SK-N-SH (cell line): ENCODE results near the gene CYP4F22. TPM values are rescaled to one million over a fixed set of nuclear protein-coding genes. Genes with fewer than 3 reads are reported as not detected.

Experiments
- CTCF ChIA-PET: fragments of 300-600, 350-600 bp; formaldehyde crosslinking; extraction: SDS; loops from one replicate; lab custom pipeline; 2021; lab: Yijun Ruan, JAX
- POLR2A ChIA-PET: fragments of 350-600 bp; sonication (Branson Sonifier 250); formaldehyde crosslinking; extraction: SDS; loops from one replicate; lab custom pipeline; 2020; ENCODE audit warnings: antibody characterized with exemption, inconsistent platforms; lab: Yijun Ruan, JAX
- DNase-seq: peaks from one replicate; pipeline ENCODE4 v3.0.0; 2012
- H2AFZ ChIP-seq: fragments of 200-600 bp; sonication (generic); 2 replicates; pipeline ENCODE4 v1.8.1; 2016; ENCODE audit warnings: antibody characterized with exemption, mild to moderate bottlenecking, low read depth
- H3F3A ChIP-seq: fragments of 200-600 bp; sonication (generic); replicated peaks from 2 replicates; pipeline ENCODE3; 2016; ENCODE audit warnings: antibody characterized with exemption, mild to moderate bottlenecking; ENCODE audit not compliant: insufficient read depth
- H3K27ac ChIP-seq, 2 experiments: fragments of 200-500 bp in 1 of 2; fragments of 200-600 bp in 1 of 2; sonication (Bioruptor generic) in 1 of 2; sonication (generic), shearing (Covaris generic) in 1 of 2; 2 replicates each; pipeline versions ENCODE4 v1.5.1 to v1.6.1; 2014 to 2016; ENCODE audit warnings: low read depth in 2 of 2, inconsistent platforms in 1 of 2, low read length in 1 of 2, mild to moderate bottlenecking in 1 of 2, mixed read lengths in 1 of 2
- H3K27me3 ChIP-seq: fragments of 200-600 bp; sonication (generic), shearing (Covaris generic); 2 replicates; pipeline ENCODE4 v1.6.1; 2016; ENCODE audit warnings: mixed run types; ENCODE audit not compliant: insufficient read depth
- H3K36me3 ChIP-seq, 2 experiments: fragments of 200-500 bp in 1 of 2; fragments of 200-600 bp in 1 of 2; sonication (Bioruptor generic) in 1 of 2; sonication (generic) in 1 of 2; replicated peaks in 1 of 2; 2 replicates each; pipeline versions ENCODE3 to v1.5.1; 2014 to 2016; ENCODE audit warnings: low read length in 1 of 2, mild to moderate bottlenecking in 1 of 2; ENCODE audit not compliant: insufficient read depth in 2 of 2, control insufficient read depth in 1 of 2
- H3K4me1 ChIP-seq, 2 experiments: fragments of 200-500 bp in 1 of 2; fragments of 200-600 bp in 1 of 2; sonication (Bioruptor generic) in 1 of 2; sonication (generic), shearing (Covaris generic) in 1 of 2; 2 replicates each; pipeline versions ENCODE4 v1.5.1 to v1.6.1; 2014 to 2016; ENCODE audit warnings: low read depth in 1 of 2, low read length in 1 of 2, mixed run types in 1 of 2; ENCODE audit not compliant: insufficient read depth in 2 of 2, control insufficient read depth in 1 of 2
- H3K4me2 ChIP-seq: fragments of 200-600 bp; sonication (generic), shearing (Covaris generic); 2 replicates; pipeline ENCODE4 v1.6.1; 2017; ENCODE audit warnings: mixed run types
- H3K4me3 ChIP-seq, 2 experiments: fragments of 200-500 bp in 1 of 2; fragments of 200-600 bp in 1 of 2; sonication (Bioruptor generic) in 1 of 2; sonication (generic), shearing (Covaris generic) in 1 of 2; 2 replicates each; pipeline versions ENCODE4 v1.5.1 to v1.8.1; 2014 to 2016; ENCODE audit warnings: low read depth in 2 of 2, inconsistent platforms in 1 of 2, low read length in 1 of 2, mild to moderate bottlenecking in 1 of 2, mixed read lengths in 1 of 2, moderate library complexity in 1 of 2
- H3K79me2 ChIP-seq: fragments of 200-600 bp; sonication (generic); 2 replicates; pipeline ENCODE4 v1.8.1; 2017; ENCODE audit warnings: mild to moderate bottlenecking; ENCODE audit not compliant: insufficient read depth
- H3K9ac ChIP-seq: fragments of 200-600 bp; sonication (generic); 2 replicates; pipeline ENCODE4 v1.6.1; 2017; ENCODE audit warnings: mixed run types
- H3K9me2 ChIP-seq: fragments of 200-600 bp; sonication (generic); 2 replicates; pipeline ENCODE4 v1.6.1; 2017; ENCODE audit warnings: mixed run types
- H3K9me3 ChIP-seq: fragments of 200-600 bp; sonication (generic); 2 replicates; pipeline ENCODE4 v1.6.1; 2017; ENCODE audit warnings: mixed run types, mild to moderate bottlenecking, moderate library complexity
- H4K20me1 ChIP-seq: fragments of 200-600 bp; sonication (generic); 2 replicates; pipeline ENCODE4 v1.6.1; 2017; ENCODE audit warnings: mild to moderate bottlenecking, mixed run types; ENCODE audit not compliant: insufficient read depth
- CHD2 ChIP-seq: fragments of 150-350 bp; IDR thresholded peaks from 2 replicates; pipeline ENCODE4 v1.6.1; 2018; ENCODE audit warnings: low read length; ENCODE audit not compliant: partially characterized antibody
- ELF1 ChIP-seq: IDR thresholded peaks from 2 replicates; pipeline ENCODE4 v1.4.0; 2012
- EP300 ChIP-seq, 2 experiments: IDR thresholded peaks; 2 replicates each; pipeline versions ENCODE4 v1.4.0 to v1.6.1; 2012; ENCODE audit warnings: borderline replicate concordance in 1 of 2, low read depth in 1 of 2, low read length in 1 of 2
- EZH2phosphoT487 ChIP-seq: fragments of 200-600 bp; sonication (generic); IDR thresholded peaks from 2 replicates; pipeline ENCODE4 v1.6.1; 2017; ENCODE audit warnings: low read depth, mixed run types, mild to moderate bottlenecking, antibody characterized with exemption, moderate library complexity, borderline replicate concordance
- FOSL2 ChIP-seq: IDR thresholded peaks from 2 replicates; pipeline ENCODE4 v1.4.0; 2012; ENCODE audit warnings: low read depth, mild to moderate bottlenecking, moderate library complexity, borderline replicate concordance
- FOXJ3 ChIP-seq: sonication (generic); formaldehyde crosslinking; IDR thresholded peaks from 2 replicates; pipeline ENCODE4 v1.5.1; 2020; ENCODE audit warnings: mild to moderate bottlenecking, missing genetic modification reagents
- GATA2 ChIP-seq: sonication (generic); formaldehyde crosslinking; IDR thresholded peaks from 2 replicates; pipeline ENCODE4 v1.5.0; 2020; ENCODE audit warnings: mild to moderate bottlenecking, missing genetic modification reagents
- JUND ChIP-seq: IDR thresholded peaks from 2 replicates; pipeline ENCODE4 v1.4.0; 2012
- MXI1 ChIP-seq: IDR thresholded peaks from 2 replicates; pipeline ENCODE4 v1.6.1; 2012; ENCODE audit warnings: mild to moderate bottlenecking, low read depth, low read length, improper control_type of control experiment
- NRF1 ChIP-seq: IDR thresholded peaks from 2 replicates; pipeline ENCODE4 v1.6.1; 2012; ENCODE audit warnings: low read depth, mild to moderate bottlenecking, low read length
- POLR2AphosphoS5 ChIP-seq: IDR thresholded peaks from 2 replicates; pipeline ENCODE4 v1.6.1; 2012; ENCODE audit warnings: low read depth, low read length
- RAD21 ChIP-seq: IDR thresholded peaks from 2 replicates; pipeline ENCODE4 v1.6.1; 2012; ENCODE audit warnings: mild to moderate bottlenecking, low read length
- RFX5 ChIP-seq: IDR thresholded peaks from 2 replicates; pipeline ENCODE4 v1.6.1; 2012; ENCODE audit warnings: mild to moderate bottlenecking, improper control_type of control experiment, low read length
- RXRA ChIP-seq: IDR thresholded peaks from 2 replicates; pipeline ENCODE4 v1.4.0; 2012; ENCODE audit warnings: low read depth, mild to moderate bottlenecking, borderline replicate concordance
- TEAD4 ChIP-seq: IDR thresholded peaks from 2 replicates; pipeline ENCODE4 v1.4.0; 2012; ENCODE audit warnings: mild to moderate bottlenecking, borderline replicate concordance; ENCODE audit not compliant: insufficient read depth
- YY1 ChIP-seq: IDR thresholded peaks from 2 replicates; pipeline ENCODE4 v1.4.0; 2012; ENCODE audit warnings: low read depth, mild to moderate bottlenecking
- WGBS: methylation state at CpG from one replicate; pipeline ENCODE4 v1.1.6; 2017; ENCODE audit warnings: low lambda C conversion rate; 5-methylcytosine and 5-hydroxymethylcytosine counted together
- polyA plus RNA-seq, 3 experiments: library from polyadenylated mRNA; depleted of rRNA; stranded (reverse); fragments of >200 nt; gene quantifications; 2 replicates each; pipeline ENCODE4 v1.2.3, GENCODE V29; 2012
- TF ChIP-seq, protein P1 (sequence below): IDR thresholded peaks from 2 replicates; pipeline ENCODE4 v1.6.1; 2012; ENCODE audit warnings: mild to moderate bottlenecking, low read depth, low read length, moderate library complexity
- TF ChIP-seq, protein P2 (sequence below): fragments of 150-350 bp; IDR thresholded peaks from 2 replicates; pipeline ENCODE4 v1.6.1; 2016; ENCODE audit warnings: mild to moderate bottlenecking, low read depth, low read length
- TF ChIP-seq, protein P3 (sequence below): fragments of 200-600 bp; sonication (generic); IDR thresholded peaks from 2 replicates; pipeline ENCODE4 v1.6.1; 2017; ENCODE audit warnings: antibody characterized with exemption, mild to moderate bottlenecking, moderate library complexity
- TF ChIP-seq, protein P4 (sequence below): fragments of 150-350 bp; IDR thresholded peaks from 2 replicates; pipeline ENCODE4 v1.6.1; 2017; ENCODE audit warnings: antibody characterized with exemption, low read length, low read depth, borderline replicate concordance

The CYP4F22 gene
- polyA plus RNA-seq, 1 of the 3 experiments (the other 2 are of a cell fraction): not detected

DNA sequence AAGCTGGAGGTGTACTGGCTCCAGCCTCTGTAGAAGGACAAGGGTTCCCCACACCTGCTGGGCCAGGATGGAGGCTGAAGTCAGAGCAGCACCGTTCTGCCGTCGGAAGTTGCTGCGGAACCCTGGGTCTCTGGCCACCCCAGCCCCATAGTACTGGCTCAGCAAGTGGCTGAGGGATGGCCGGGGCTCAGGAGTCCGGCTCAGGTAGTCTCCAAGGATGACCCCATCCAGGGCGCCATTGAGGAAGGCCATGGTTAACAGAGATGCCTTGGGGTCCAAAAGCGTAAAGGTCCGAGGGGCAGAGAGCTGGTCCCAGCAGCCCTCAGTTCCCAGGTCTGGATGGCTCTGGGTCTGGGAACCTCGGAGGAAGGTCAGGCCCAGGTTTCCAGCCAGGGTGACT is 32.7 kb upstream of the CYP4F22 start:
- Histone ChIP-seq H3K9ac (no peak overlapping the region), H4K20me1 (no peaks in the 10 kb centered on the region), H3K9me3 (no peaks in the 10 kb centered on the region), H3K79me2 (no peaks in the 10 kb centered on the region), H3K9me2 (no peaks in the 10 kb centered on the region), H3K4me1 (no peaks in the 10 kb centered on the region), H3K27me3 (peaks cover 18% of the 10 kb centered on the region), H3F3A (no peaks in the 10 kb centered on the region), H3K36me3 (no peaks in the 10 kb centered on the region), H3K4me2 (no peak overlapping the region), H3K4me3 (no peak overlapping the region), H2AFZ (no peak overlapping the region), H3K27ac (no peak overlapping the region)
- TF ChIP-seq, protein P1, sequence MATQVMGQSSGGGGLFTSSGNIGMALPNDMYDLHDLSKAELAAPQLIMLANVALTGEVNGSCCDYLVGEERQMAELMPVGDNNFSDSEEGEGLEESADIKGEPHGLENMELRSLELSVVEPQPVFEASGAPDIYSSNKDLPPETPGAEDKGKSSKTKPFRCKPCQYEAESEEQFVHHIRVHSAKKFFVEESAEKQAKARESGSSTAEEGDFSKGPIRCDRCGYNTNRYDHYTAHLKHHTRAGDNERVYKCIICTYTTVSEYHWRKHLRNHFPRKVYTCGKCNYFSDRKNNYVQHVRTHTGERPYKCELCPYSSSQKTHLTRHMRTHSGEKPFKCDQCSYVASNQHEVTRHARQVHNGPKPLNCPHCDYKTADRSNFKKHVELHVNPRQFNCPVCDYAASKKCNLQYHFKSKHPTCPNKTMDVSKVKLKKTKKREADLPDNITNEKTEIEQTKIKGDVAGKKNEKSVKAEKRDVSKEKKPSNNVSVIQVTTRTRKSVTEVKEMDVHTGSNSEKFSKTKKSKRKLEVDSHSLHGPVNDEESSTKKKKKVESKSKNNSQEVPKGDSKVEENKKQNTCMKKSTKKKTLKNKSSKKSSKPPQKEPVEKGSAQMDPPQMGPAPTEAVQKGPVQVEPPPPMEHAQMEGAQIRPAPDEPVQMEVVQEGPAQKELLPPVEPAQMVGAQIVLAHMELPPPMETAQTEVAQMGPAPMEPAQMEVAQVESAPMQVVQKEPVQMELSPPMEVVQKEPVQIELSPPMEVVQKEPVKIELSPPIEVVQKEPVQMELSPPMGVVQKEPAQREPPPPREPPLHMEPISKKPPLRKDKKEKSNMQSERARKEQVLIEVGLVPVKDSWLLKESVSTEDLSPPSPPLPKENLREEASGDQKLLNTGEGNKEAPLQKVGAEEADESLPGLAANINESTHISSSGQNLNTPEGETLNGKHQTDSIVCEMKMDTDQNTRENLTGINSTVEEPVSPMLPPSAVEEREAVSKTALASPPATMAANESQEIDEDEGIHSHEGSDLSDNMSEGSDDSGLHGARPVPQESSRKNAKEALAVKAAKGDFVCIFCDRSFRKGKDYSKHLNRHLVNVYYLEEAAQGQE: no peak
- TF ChIP-seq ELF1: no peak
- TF ChIP-seq YY1: no peak
- TF ChIP-seq, protein P2, sequence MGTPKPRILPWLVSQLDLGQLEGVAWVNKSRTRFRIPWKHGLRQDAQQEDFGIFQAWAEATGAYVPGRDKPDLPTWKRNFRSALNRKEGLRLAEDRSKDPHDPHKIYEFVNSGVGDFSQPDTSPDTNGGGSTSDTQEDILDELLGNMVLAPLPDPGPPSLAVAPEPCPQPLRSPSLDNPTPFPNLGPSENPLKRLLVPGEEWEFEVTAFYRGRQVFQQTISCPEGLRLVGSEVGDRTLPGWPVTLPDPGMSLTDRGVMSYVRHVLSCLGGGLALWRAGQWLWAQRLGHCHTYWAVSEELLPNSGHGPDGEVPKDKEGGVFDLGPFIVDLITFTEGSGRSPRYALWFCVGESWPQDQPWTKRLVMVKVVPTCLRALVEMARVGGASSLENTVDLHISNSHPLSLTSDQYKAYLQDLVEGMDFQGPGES: no peak
- no peak for TF ChIP-seq FOXJ3 (CRISPR knock-in tag)
- no peak for TF ChIP-seq FOSL2
- TF ChIP-seq, protein P3, sequence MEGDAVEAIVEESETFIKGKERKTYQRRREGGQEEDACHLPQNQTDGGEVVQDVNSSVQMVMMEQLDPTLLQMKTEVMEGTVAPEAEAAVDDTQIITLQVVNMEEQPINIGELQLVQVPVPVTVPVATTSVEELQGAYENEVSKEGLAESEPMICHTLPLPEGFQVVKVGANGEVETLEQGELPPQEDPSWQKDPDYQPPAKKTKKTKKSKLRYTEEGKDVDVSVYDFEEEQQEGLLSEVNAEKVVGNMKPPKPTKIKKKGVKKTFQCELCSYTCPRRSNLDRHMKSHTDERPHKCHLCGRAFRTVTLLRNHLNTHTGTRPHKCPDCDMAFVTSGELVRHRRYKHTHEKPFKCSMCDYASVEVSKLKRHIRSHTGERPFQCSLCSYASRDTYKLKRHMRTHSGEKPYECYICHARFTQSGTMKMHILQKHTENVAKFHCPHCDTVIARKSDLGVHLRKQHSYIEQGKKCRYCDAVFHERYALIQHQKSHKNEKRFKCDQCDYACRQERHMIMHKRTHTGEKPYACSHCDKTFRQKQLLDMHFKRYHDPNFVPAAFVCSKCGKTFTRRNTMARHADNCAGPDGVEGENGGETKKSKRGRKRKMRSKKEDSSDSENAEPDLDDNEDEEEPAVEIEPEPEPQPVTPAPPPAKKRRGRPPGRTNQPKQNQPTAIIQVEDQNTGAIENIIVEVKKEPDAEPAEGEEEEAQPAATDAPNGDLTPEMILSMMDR: no peak
- TF ChIP-seq, protein P4, sequence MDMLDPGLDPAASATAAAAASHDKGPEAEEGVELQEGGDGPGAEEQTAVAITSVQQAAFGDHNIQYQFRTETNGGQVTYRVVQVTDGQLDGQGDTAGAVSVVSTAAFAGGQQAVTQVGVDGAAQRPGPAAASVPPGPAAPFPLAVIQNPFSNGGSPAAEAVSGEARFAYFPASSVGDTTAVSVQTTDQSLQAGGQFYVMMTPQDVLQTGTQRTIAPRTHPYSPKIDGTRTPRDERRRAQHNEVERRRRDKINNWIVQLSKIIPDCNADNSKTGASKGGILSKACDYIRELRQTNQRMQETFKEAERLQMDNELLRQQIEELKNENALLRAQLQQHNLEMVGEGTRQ: no peak
- WGBS: 8% methylated on average over 3 of the region's 10 CpGs
- no peak for DNase-seq
- ChIA-PET CTCF (no interaction called here), POLR2A (no interaction called here)

DNA sequence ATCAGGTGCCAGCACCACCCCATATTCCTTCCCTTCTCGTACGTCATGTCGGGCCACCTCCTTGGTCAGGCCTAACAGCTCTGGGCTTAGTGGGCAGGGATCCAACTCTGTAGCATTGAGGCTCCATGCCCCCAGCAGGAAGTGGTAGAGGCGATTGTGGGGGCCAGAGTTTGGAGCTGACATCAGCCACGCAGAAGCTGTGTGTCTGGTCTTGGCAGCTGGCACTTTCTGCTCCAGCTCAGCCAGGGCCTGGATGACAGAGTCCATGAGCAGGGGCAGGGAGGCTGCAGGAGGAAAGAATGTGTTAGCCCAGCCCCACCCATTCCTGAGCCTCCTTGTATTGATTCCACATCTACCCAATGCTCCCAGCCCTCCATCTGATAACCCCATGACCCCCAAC is 32.0 kb upstream of the CYP4F22 start:
- Histone ChIP-seq H3K79me2 (no peaks in the 10 kb centered on the region), H3K4me3 (no peak overlapping the region), H2AFZ (no peak overlapping the region), H3K27ac (no peak overlapping the region), H3F3A (no peaks in the 10 kb centered on the region), H3K27me3 (peaks cover 18% of the 10 kb centered on the region), H3K4me2 (no peak overlapping the region), H3K36me3 (no peaks in the 10 kb centered on the region), H3K9me3 (no peaks in the 10 kb centered on the region), H3K4me1 (no peaks in the 10 kb centered on the region), H4K20me1 (no peaks in the 10 kb centered on the region), H3K9me2 (no peaks in the 10 kb centered on the region), H3K9ac (no peak overlapping the region)
- CTCF ChIA-PET: no interaction called here
- WGBS: 12% methylated on average over 5 of the region's 5 CpGs
- POLR2A ChIA-PET: no interaction called here
- DNase-seq: no peak
- TF ChIP-seq RFX5 (no peak), NRF1 (no peak), CHD2 (no peak), YY1 (no peak), POLR2AphosphoS5 (no peak), RAD21 (no peak), MXI1 (no peak), FOSL2 (no peak), RXRA (no peak), TEAD4 (no peak), JUND (no peak), EZH2phosphoT487 (no peak), EP300 (IDR thresholded peaks at IDR 0.05; ENCODE audit: borderline replicate concordance in 1 of 2, low read depth in 1 of 2, low read length in 1 of 2) (no peak), GATA2 (CRISPR knock-in tag) (no peak), ELF1 (no peak)
- TF ChIP-seq, protein P4: no peak
